KMS-11 (cell line): ENCODE data around the gene IL24.

ENCODE experiments used
- H2AFZ ChIP-seq: fragments of 200-600 bp; sonication (generic); 2 replicates; pipeline ENCODE4 v1.6.1; 2016; ENCODE audit warnings: antibody characterized with exemption, mixed run types, low read depth
- H3K27ac ChIP-seq: fragments of 200-600 bp; sonication (generic); 2 replicates; pipeline ENCODE4 v1.6.1; 2016; ENCODE audit warnings: mild to moderate bottlenecking, mixed run types
- H3K27me3 ChIP-seq: fragments of 200-600 bp; sonication (generic); 2 replicates; pipeline ENCODE4 v1.6.1; 2017; ENCODE audit warnings: mild to moderate bottlenecking, low read depth, mixed run types, moderate library complexity; ENCODE audit not compliant: insufficient read depth
- H3K36me3 ChIP-seq: fragments of 200-600 bp; sonication (generic); 2 replicates; pipeline ENCODE4 v1.6.1; 2017; ENCODE audit warnings: mild to moderate bottlenecking, mixed run types; ENCODE audit not compliant: insufficient read depth
- H3K4me1 ChIP-seq: fragments of 200-600 bp; sonication (generic); 2 replicates; pipeline ENCODE4 v1.6.1; 2016; ENCODE audit warnings: mild to moderate bottlenecking, low read depth, mixed run types; ENCODE audit not compliant: poor library complexity, severe bottlenecking
- H3K4me2 ChIP-seq: fragments of 200-600 bp; sonication (generic); 2 replicates; pipeline ENCODE4 v1.7.0; 2016; ENCODE audit warnings: mild to moderate bottlenecking, mixed run types
- H3K4me3 ChIP-seq: fragments of 200-600 bp; sonication (generic); IDR thresholded peaks from 2 replicates; pipeline ENCODE4 v1.6.1; 2017; ENCODE audit warnings: low read depth, low read length, mixed read lengths; ENCODE audit not compliant: insufficient read depth
- H3K79me2 ChIP-seq: fragments of 200-600 bp; sonication (generic); 2 replicates; pipeline ENCODE4 v1.6.1; 2016; ENCODE audit warnings: low read depth, mixed run types; ENCODE audit not compliant: insufficient read depth
- H3K9ac ChIP-seq: fragments of 200-600 bp; sonication (generic); 2 replicates; pipeline ENCODE4 v1.6.1; 2016; ENCODE audit warnings: mild to moderate bottlenecking, mixed run types
- H4K20me1 ChIP-seq: fragments of 200-600 bp; sonication (generic); 2 replicates; pipeline ENCODE4 v1.6.1; 2016; ENCODE audit warnings: mild to moderate bottlenecking, mixed run types; ENCODE audit not compliant: insufficient read depth
- CTCF ChIP-seq: fragments of 200-600 bp; sonication (generic); conservative IDR thresholded peaks from 2 replicates; pipeline ENCODE4 v1.6.1; 2017; ENCODE audit warnings: low read depth, mild to moderate bottlenecking, antibody characterized with exemption, low read length, moderate library complexity, mixed read lengths

IL24 gene

GRCh38 chr1:206896261-206896660 lies 982 bp upstream of the IL24 start:
- Histone ChIP-seq H3K4me1 (no peaks in the 10 kb centered on the region), H3K4me3 (no peak overlapping the region), H3K27me3 (no peaks in the 10 kb centered on the region; the same call in 1 of the 2 replicates), H3K79me2 (no peaks in the 10 kb centered on the region), H2AFZ (no peak overlapping the region), H3K36me3 (no peaks in the 10 kb centered on the region), H3K9ac (no peak overlapping the region), H3K27ac (no peak overlapping the region), H4K20me1 (no peaks in the 10 kb centered on the region), H3K4me2 (no peak overlapping the region)
- no peak for TF ChIP-seq CTCF

- Histone ChIP-seq H3K4me1 (no peaks in the 10 kb centered on the region), H3K36me3 (no peaks in the 10 kb centered on the region), H4K20me1 (no peaks in the 10 kb centered on the region), H3K79me2 (no peaks in the 10 kb centered on the region), H3K4me3 (no peak overlapping the region), H2AFZ (no peak overlapping the region), H3K9ac (no peak overlapping the region), H3K27me3 (no peaks in the 10 kb centered on the region; the same call in 1 of the 2 replicates), H3K4me2 (no peak overlapping the region), H3K27ac (no peak overlapping the region)
- TF ChIP-seq CTCF = no peak
These were observed 1.1 kb downstream of the IL24 start for GRCh38 chr1:206898089-206898914.

- Histone ChIP-seq H3K36me3 (no peaks in the 10 kb centered on the region), H3K4me1 (no peaks in the 10 kb centered on the region), H3K9ac (no peak overlapping the region), H3K4me2 (no peak overlapping the region), H4K20me1 (no peaks in the 10 kb centered on the region), H3K27me3 (no peaks in the 10 kb centered on the region), H3K4me3 (no peak overlapping the region), H3K79me2 (no peaks in the 10 kb centered on the region), H3K27ac (no peak overlapping the region), H2AFZ (no peak overlapping the region)
- TF ChIP-seq CTCF = no peak
These were observed 1.7 kb downstream of the IL24 start for GRCh38 chr1:206898915-206899431.

- no peak overlapping the region for H2AFZ ChIP-seq
- H3K4me3 ChIP-seq = no peak overlapping the region
- H3K4me2 ChIP-seq = no peak overlapping the region
- no peaks in the 10 kb centered on the region for H3K36me3 ChIP-seq
- H3K27me3 ChIP-seq = no peaks in the 10 kb centered on the region
- H3K4me1 ChIP-seq = no peaks in the 10 kb centered on the region
- no peaks in the 10 kb centered on the region for H4K20me1 ChIP-seq
- no peak overlapping the region for H3K9ac ChIP-seq
- H3K27ac ChIP-seq = no peak overlapping the region
- TF ChIP-seq CTCF = no peak
- H3K79me2 ChIP-seq = no peaks in the 10 kb centered on the region
These were observed 2.5 kb downstream of the IL24 start for GRCh38 chr1:206899717-206900116.
